ENCODE data around the gene C1QTNF4.

The C1QTNF4 gene

DNA sequence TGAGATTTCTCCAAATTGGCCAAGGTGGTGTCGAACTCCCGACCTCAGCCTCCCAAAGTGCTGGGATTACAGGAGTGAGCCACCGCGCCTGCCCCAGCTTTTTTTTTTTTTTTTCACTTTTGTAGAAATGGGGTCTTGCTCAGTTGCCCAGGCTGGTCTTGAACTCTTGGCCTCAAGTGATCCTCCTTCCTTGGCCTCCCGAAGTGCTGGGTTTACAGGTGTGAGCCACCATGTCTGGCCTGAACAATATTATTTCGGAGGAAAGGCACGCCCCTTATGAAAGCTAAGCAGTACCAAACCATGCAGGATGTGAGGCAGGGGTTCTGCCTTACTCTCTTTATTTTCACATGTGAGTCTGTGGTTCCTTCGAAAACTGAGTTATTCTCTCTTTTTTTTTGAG, 32.0 kb upstream of the C1QTNF4 start:
- DNase-seq (ENCODE audit: low read depth): no peak
- H3K4me3 ChIP-seq (ENCODE audit: low read length): no peak overlapping the region
- TF ChIP-seq, protein P1, sequence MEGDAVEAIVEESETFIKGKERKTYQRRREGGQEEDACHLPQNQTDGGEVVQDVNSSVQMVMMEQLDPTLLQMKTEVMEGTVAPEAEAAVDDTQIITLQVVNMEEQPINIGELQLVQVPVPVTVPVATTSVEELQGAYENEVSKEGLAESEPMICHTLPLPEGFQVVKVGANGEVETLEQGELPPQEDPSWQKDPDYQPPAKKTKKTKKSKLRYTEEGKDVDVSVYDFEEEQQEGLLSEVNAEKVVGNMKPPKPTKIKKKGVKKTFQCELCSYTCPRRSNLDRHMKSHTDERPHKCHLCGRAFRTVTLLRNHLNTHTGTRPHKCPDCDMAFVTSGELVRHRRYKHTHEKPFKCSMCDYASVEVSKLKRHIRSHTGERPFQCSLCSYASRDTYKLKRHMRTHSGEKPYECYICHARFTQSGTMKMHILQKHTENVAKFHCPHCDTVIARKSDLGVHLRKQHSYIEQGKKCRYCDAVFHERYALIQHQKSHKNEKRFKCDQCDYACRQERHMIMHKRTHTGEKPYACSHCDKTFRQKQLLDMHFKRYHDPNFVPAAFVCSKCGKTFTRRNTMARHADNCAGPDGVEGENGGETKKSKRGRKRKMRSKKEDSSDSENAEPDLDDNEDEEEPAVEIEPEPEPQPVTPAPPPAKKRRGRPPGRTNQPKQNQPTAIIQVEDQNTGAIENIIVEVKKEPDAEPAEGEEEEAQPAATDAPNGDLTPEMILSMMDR (conservative IDR thresholded peaks at IDR 0.05; ENCODE audit: low read length): no peak

DNA sequence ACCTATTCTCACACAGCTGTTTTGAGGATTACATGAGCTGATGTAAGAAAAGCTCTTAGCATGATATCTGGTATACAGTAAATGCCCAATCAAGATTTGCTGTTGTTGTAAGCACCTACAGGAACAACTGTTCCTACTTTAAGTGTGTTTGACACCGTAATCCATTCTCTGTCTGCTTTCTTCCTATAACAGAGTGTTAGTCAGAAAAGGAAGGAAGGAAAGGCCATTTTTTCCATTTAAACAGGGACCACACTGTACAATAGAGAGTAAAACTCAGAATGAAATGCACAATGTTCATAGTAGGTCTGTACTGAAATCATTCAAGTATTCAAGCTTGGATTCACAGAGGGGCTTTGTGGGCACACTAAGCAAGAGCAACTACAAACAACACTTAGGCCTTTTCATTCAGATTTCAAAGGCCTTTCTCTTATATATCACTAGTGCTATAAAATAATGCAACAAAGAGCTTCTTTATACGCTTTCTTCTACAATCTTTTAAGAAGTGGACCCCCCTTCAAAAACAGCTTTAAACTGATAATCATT, 26.7 kb upstream of the C1QTNF4 start:
- DNase-seq (ENCODE audit: low read depth): no peak
- TF ChIP-seq, protein P1 (conservative IDR thresholded peaks at IDR 0.05; ENCODE audit: low read length): no peak
- H3K4me3 ChIP-seq (ENCODE audit: low read length): no peak overlapping the region

DNA sequence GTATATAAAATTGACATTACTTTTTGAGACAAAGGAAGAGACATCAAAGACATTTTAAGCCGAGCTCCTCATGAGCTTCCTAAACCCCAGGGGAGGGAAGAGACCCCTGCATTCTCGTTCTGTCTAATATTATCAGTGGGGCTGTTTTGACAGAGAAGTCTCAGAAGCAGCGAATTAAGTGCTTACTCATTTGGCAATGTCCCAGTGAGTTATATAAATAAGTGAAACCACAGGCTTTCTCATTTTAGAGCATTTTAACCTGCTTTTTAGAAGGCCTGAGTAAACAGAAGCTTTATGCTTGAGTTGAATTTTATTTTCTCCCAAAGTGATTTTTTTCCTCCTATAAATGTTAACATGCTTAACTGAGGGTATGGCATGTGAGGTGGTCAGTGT, 23.2 kb upstream of the C1QTNF4 start:
- TF ChIP-seq, protein P1 (conservative IDR thresholded peaks at IDR 0.05; ENCODE audit: low read length): no peak
- peak; percentile 65 for DNase-seq (ENCODE audit: low read depth)
- H3K4me3 ChIP-seq (ENCODE audit: low read length): no peak overlapping the region

DNA sequence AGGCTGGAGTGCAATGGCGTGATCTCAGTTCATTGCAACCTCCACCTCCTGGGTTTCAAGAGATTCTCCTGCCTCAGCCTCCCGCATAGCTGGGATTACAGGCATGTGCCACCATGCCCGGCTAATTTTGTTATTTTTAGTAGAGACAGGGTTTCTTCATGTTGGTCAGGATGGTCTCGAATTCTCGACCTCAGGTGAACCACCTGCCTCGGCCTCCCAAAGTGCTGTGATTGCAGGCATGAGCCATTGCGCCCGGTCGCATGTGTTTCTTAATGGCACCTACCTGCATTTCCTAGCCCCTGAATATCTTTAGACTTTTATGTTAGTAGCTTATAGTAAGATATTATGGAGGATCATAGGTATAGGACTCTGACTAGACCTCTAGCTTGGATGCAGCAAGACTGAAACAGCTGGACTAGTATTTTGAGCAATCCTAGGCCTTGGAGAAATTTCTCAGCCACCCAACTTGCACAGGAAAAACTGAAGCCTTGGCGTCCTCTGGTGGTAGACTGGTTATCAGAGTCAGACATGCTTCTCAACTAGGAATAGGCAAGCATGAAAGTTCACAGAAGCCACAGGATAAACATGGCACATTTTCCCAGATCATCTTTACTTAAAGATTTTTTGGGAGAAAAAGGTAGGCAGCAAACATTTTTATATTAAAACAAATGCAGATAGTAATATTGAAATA, 22.7 kb upstream of the C1QTNF4 start:
- H3K4me3 ChIP-seq (ENCODE audit: low read length): no peak overlapping the region
- peak; percentile 85 for DNase-seq (ENCODE audit: low read depth)
- TF ChIP-seq, protein P1 (conservative IDR thresholded peaks at IDR 0.05; ENCODE audit: low read length): peak; percentile 99

DNA sequence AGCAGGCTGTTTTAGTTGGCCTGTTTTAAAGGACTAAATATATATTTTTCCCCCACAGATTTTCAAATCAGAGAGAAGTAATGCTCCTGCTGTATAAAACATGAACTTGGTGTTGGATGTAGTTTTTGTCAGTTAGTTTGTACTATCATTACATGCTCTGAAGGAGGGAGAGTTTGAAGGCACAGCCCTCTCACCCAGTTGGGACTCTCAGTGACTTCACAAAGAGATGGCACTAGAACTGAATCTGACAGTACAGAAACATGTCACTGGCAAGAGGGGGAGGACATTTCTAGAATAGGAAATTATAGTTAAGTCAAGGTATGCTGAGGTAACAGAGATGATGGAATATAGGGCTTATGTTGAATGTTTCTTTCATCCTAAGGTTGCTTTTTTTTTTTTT, 21.0 kb upstream of the C1QTNF4 start:
- no peak for DNase-seq (ENCODE audit: low read depth)
- no peak overlapping the region for H3K4me3 ChIP-seq (ENCODE audit: low read length)
- TF ChIP-seq, protein P1 (conservative IDR thresholded peaks at IDR 0.05; ENCODE audit: low read length): no peak

DNA sequence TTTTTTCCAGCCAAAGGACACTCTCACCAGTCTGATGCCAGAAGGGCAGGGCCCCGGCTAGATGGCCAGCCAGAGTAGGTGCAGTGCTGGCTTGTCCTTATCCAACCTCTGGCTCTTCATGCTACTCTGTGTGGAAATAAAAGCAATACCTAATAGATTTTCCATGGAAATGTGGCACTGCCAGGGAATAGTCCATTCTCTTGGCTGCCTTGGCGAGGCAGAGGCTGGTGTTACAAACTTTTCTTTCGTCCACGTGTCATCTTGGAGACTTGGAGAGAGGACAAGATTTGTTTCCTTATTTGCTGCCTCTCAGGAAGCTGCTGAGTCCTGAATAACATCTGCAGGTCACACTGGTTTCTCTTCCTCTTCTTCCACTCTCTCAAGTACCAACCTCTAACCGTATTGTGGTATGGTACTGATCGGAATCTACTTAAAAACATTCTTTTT, 17.2 kb upstream of the C1QTNF4 start:
- DNase-seq (ENCODE audit: low read depth): peak; percentile 53
- H3K4me3 ChIP-seq (ENCODE audit: low read length): no peak overlapping the region
- TF ChIP-seq, protein P1 (conservative IDR thresholded peaks at IDR 0.05; ENCODE audit: low read length): no peak

DNA sequence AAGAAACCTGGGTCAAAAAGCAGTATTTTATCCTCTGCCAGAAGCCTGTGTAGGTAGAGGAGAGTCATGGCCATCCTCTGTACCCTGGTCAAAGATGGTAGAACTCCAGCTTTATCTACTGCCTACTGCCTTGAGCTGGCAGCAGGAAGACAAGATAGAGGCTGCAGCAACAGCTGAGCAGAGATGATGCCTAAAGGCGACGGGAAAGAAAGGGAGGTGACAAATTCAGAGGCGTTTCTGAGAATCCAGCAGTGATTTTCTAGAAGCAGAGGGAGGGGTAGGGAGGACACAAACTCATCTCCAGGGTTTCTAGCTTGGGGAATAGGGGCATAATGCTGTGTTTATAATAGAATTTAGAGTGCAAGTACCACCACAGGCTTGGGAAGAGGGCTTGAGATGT, 15.5 kb upstream of the C1QTNF4 start:
- TF ChIP-seq, protein P1 (conservative IDR thresholded peaks at IDR 0.05; ENCODE audit: low read length): no peak
- no peak overlapping the region for H3K4me3 ChIP-seq (ENCODE audit: low read length)
- no peak for DNase-seq (ENCODE audit: low read depth)

Data from AG10803 (cell line).